HepG2 (cell line): ENCODE results near the gene GPR107. TPM values are rescaled to one million over a fixed set of nuclear protein-coding genes. Genes with fewer than 3 reads are reported as not detected.
A peak's percentile ranks its signal among the peaks of the same experiment; 100 is the strongest.

Source experiments
- ATRX ChIP-seq: sonication (generic); formaldehyde crosslinking; IDR thresholded peaks from 2 replicates; pipeline ENCODE4 v1.4.0; 2020; ENCODE audit warnings: missing genetic modification reagents, borderline replicate concordance
- KDM5A ChIP-seq: fragments of 200-600 bp; sonication (generic); IDR thresholded peaks from 2 replicates; pipeline ENCODE4 v1.7.0; 2018; ENCODE audit warnings: antibody characterized with exemption, mild to moderate bottlenecking, low read length, borderline replicate concordance
- RBAK ChIP-seq: sonication (generic); formaldehyde crosslinking; IDR thresholded peaks from 2 replicates; pipeline ENCODE4 v1.5.1; 2020; ENCODE audit warnings: mild to moderate bottlenecking, missing genetic modification reagents
- RFX3 ChIP-seq: IDR thresholded peaks from 2 replicates; pipeline ENCODE4 v1.6.1; 2016; ENCODE audit warnings: missing biosample characterization, missing genetic modification reagents
- TCF7 ChIP-seq: sonication (generic); IDR thresholded peaks from 2 replicates; pipeline ENCODE4 v1.6.1; 2016; ENCODE audit warnings: antibody characterized with exemption, low read depth
- THAP11 ChIP-seq: IDR thresholded peaks from 2 replicates; pipeline ENCODE4 v1.6.1; 2016; ENCODE audit warnings: missing biosample characterization, missing genetic modification reagents
- U2AF2 ChIP-seq: fragments of 200-400 bp; formaldehyde crosslinking; IDR thresholded peaks from 2 replicates; pipeline ENCODE4 v1.6.1; 2017; ENCODE audit warnings: low read depth, mild to moderate bottlenecking, low read length
- ZNF205 ChIP-seq: IDR thresholded peaks from 2 replicates; pipeline ENCODE4 v1.6.1; 2018; ENCODE audit warnings: missing biosample characterization, missing genetic modification reagents
- ZNF251 ChIP-seq: sonication (generic); formaldehyde crosslinking; IDR thresholded peaks from 2 replicates; pipeline ENCODE4 v1.9.0; 2021; ENCODE audit warnings: mild to moderate bottlenecking, missing genetic modification reagents
- ZNF547 ChIP-seq: sonication (generic); formaldehyde crosslinking; IDR thresholded peaks from 2 replicates; pipeline ENCODE4 v1.5.1; 2020; ENCODE audit warnings: mild to moderate bottlenecking, missing genetic modification reagents
- ZNF563 ChIP-seq: sonication (generic); formaldehyde crosslinking; IDR thresholded peaks from 2 replicates; pipeline ENCODE4 v1.8.0; 2022; ENCODE audit warnings: mild to moderate bottlenecking, moderate library complexity, missing genetic modification reagents
- ZNF674 ChIP-seq: sonication (generic); formaldehyde crosslinking; IDR thresholded peaks from 2 replicates; pipeline ENCODE4 v1.5.0; 2020; ENCODE audit warnings: low read depth, mild to moderate bottlenecking, missing genetic modification reagents
- ZNF816 ChIP-seq: sonication (generic); formaldehyde crosslinking; IDR thresholded peaks from 2 replicates; pipeline ENCODE4 v1.8.0; 2022; ENCODE audit warnings: missing genetic modification reagents, mild to moderate bottlenecking, borderline replicate concordance
- ZNF839 ChIP-seq: sonication (generic); formaldehyde crosslinking; IDR thresholded peaks from 2 replicates; pipeline ENCODE4 v1.4.0; 2020; ENCODE audit warnings: missing genetic modification reagents, mild to moderate bottlenecking, borderline replicate concordance
- polyA plus RNA-seq, 8 experiments: library from polyadenylated mRNA; depleted of rRNA in 3 of 8; stranded (reverse) in 7 of 8; unstranded in 1 of 8; fragments of >200 nt; fragmentation: Illumina TruSeq in 4 of 8; extraction: Trizol in 4 of 8; gene quantifications; 2 replicates each; pipeline versions ENCODE4 v1.2.1 to v1.2.3, GENCODE V29; 2011 to 2016; ENCODE audit warnings: low read depth in 4 of 8, missing spikeins in 1 of 8, mixed read lengths in 1 of 8; ENCODE audit not compliant: insufficient read depth in 1 of 8
- total RNA-seq, 5 experiments: library from RNA; depleted of rRNA; stranded (reverse); fragments of >200 nt; fragmentation: Illumina TruSeq; extraction: Trizol; gene quantifications; 2 replicates each; pipeline ENCODE4 v1.2.3, GENCODE V29; 2016; ENCODE audit warnings: low read depth in 1 of 5
- TF ChIP-seq, protein P1 (sequence below): sonication (generic); formaldehyde crosslinking; IDR thresholded peaks from 2 replicates; pipeline ENCODE4 v1.4.0; 2020; ENCODE audit warnings: missing genetic modification reagents, borderline replicate concordance
- TF ChIP-seq, protein P2 (sequence below): sonication (generic); formaldehyde crosslinking; IDR thresholded peaks from 2 replicates; pipeline ENCODE4 v1.4.0; 2020; ENCODE audit warnings: missing genetic modification reagents
- TF ChIP-seq, protein P3 (sequence below): sonication (generic); formaldehyde crosslinking; IDR thresholded peaks from 2 replicates; pipeline ENCODE4 v1.4.0; 2020; ENCODE audit warnings: missing genetic modification reagents
- TF ChIP-seq, protein P4 (sequence below): sonication (generic); formaldehyde crosslinking; IDR thresholded peaks from 2 replicates; pipeline ENCODE4 v1.5.1; 2020; ENCODE audit warnings: mild to moderate bottlenecking, moderate library complexity, missing genetic modification reagents
- TF ChIP-seq, protein P5 (sequence below): sonication (generic); formaldehyde crosslinking; IDR thresholded peaks from 2 replicates; pipeline ENCODE4 v1.8.0; 2023; ENCODE audit warnings: mild to moderate bottlenecking, missing genetic modification reagents

Gene GPR107
- total and polyA plus RNA-seq, 2 of the 13 experiments (the other 11 are each of a cell fraction or from before 2014, with no cell fraction given) = 22.5 to 24.4 TPM

DNA sequence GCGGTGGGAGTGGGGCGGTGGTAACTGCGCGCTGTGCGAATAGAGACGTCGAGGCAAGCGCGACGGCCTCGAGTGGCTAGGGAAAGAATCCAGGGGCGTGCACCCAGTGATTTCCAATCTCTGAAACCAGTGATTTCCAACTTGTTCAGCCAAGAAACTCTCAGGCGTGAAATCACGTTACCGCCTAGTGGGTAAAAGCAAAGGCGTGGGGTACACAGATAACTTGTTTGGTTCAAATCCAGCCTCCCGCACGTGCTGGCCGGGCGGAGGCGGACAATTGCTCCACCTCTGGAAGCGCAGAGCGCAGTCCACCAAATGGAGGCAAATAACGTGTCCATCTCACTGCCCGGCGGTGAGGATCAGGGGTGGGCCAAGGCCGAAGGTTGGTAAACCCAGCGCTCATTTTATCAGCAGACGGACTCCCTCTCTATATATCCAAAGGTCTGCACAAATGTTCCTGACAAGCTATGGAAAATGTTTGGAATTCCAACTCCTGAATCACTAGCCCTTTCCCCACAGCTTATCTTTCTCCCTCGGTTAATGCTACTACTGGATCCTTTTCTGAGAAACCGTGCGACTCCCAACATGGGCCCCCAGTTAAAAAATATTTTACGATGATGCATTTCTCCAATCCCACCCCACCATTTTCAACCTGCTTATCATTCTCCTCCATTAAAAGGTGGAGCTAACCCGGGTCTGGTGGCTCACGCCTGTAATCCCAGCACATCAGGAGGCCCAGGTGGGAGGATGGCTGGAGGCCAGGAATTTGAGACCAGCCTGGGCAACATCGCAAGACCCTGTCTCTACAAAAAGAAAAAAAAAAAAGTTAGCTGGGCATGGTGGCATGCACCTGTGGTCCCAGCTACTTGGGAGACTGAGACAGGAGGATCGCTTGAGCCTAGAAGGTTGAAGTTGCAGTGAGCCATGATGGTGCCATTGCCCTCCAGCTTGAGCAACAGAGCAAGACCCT is 9.8 kb upstream of the GPR107 start (continued):
- TF ChIP-seq, protein P1, sequence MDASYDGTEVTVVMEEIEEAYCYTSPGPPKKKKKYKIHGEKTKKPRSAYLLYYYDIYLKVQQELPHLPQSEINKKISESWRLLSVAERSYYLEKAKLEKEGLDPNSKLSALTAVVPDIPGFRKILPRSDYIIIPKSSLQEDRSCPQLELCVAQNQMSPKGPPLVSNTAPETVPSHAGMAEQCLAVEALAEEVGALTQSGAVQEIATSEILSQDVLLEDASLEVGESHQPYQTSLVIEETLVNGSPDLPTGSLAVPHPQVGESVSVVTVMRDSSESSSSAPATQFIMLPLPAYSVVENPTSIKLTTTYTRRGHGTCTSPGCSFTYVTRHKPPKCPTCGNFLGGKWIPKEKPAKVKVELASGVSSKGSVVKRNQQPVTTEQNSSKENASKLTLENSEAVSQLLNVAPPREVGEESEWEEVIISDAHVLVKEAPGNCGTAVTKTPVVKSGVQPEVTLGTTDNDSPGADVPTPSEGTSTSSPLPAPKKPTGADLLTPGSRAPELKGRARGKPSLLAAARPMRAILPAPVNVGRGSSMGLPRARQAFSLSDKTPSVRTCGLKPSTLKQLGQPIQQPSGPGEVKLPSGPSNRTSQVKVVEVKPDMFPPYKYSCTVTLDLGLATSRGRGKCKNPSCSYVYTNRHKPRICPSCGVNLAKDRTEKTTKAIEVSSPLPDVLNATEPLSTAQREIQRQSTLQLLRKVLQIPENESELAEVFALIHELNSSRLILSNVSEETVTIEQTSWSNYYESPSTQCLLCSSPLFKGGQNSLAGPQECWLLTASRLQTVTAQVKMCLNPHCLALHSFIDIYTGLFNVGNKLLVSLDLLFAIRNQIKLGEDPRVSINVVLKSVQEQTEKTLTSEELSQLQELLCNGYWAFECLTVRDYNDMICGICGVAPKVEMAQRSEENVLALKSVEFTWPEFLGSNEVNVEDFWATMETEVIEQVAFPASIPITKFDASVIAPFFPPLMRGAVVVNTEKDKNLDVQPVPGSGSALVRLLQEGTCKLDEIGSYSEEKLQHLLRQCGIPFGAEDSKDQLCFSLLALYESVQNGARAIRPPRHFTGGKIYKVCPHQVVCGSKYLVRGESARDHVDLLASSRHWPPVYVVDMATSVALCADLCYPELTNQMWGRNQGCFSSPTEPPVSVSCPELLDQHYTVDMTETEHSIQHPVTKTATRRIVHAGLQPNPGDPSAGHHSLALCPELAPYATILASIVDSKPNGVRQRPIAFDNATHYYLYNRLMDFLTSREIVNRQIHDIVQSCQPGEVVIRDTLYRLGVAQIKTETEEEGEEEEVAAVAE (CRISPR knock-in tag) = no peak
- TF ChIP-seq ZNF205 (CRISPR knock-in tag) (peak; percentile 34; the same call in 1 of the 2 replicates), ATRX (CRISPR knock-in tag) (no peak), THAP11 (CRISPR knock-in tag) (no peak; the same call in 1 of the 2 replicates), ZNF816 (CRISPR knock-in tag) (no peak), KDM5A (no peak), RFX3 (CRISPR knock-in tag) (no peak), ZNF839 (CRISPR knock-in tag) (no peak), TCF7 (no peak), ZNF251 (CRISPR knock-in tag) (no peak), U2AF2 (no peak), ZNF563 (no peak; the same call in none of the 2 replicates), ZNF547 (CRISPR knock-in tag) (0 out of 2 replicates have a peak, but pooled peaks have one; percentile 66), RBAK (CRISPR knock-in tag) (no peak), ZNF674 (CRISPR knock-in tag) (no peak)
- TF ChIP-seq, protein P2, sequence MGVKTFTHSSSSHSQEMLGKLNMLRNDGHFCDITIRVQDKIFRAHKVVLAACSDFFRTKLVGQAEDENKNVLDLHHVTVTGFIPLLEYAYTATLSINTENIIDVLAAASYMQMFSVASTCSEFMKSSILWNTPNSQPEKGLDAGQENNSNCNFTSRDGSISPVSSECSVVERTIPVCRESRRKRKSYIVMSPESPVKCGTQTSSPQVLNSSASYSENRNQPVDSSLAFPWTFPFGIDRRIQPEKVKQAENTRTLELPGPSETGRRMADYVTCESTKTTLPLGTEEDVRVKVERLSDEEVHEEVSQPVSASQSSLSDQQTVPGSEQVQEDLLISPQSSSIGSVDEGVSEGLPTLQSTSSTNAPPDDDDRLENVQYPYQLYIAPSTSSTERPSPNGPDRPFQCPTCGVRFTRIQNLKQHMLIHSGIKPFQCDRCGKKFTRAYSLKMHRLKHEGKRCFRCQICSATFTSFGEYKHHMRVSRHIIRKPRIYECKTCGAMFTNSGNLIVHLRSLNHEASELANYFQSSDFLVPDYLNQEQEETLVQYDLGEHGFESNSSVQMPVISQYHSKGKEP (CRISPR knock-in tag) = 0 out of 2 replicates have a peak, but pooled peaks have one; percentile 53
- TF ChIP-seq, protein P3, sequence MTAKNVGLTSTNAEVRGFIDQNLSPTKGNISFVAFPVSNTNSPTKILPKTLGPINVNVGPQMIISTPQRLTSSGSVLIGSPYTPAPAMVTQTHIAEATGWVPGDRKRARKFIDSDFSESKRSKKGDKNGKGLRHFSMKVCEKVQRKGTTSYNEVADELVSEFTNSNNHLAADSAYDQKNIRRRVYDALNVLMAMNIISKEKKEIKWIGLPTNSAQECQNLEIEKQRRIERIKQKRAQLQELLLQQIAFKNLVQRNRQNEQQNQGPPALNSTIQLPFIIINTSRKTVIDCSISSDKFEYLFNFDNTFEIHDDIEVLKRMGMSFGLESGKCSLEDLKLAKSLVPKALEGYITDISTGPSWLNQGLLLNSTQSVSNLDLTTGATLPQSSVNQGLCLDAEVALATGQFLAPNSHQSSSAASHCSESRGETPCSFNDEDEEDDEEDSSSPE (CRISPR knock-in tag) = peak; percentile 87
- TF ChIP-seq, protein P4, sequence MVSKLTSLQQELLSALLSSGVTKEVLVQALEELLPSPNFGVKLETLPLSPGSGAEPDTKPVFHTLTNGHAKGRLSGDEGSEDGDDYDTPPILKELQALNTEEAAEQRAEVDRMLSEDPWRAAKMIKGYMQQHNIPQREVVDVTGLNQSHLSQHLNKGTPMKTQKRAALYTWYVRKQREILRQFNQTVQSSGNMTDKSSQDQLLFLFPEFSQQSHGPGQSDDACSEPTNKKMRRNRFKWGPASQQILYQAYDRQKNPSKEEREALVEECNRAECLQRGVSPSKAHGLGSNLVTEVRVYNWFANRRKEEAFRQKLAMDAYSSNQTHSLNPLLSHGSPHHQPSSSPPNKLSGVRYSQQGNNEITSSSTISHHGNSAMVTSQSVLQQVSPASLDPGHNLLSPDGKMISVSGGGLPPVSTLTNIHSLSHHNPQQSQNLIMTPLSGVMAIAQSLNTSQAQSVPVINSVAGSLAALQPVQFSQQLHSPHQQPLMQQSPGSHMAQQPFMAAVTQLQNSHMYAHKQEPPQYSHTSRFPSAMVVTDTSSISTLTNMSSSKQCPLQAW = peak; percentile 79; the same call in 1 of the 2 replicates
- TF ChIP-seq, protein P5, sequence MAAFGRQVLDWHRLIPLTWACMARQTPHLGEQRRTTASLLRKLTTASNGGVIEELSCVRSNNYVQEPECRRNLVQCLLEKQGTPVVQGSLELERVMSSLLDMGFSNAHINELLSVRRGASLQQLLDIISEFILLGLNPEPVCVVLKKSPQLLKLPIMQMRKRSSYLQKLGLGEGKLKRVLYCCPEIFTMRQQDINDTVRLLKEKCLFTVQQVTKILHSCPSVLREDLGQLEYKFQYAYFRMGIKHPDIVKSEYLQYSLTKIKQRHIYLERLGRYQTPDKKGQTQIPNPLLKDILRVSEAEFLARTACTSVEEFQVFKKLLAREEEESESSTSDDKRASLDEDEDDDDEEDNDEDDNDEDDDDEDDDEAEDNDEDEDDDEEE (CRISPR knock-in tag) = no peak
